CD4-positive, alpha-beta T cell treated with Interleukin-21 for 1 hour (primary cell): ENCODE data around the gene NDUFA6.
A peak's percentile ranks its signal among the peaks of the same experiment; 100 is the strongest.

Experiments used
- DNase-seq: peaks from one replicate; pipeline ENCODE4 v3.0.0-alpha.2; 2020

Gene NDUFA6

GRCh38 chr22:42069801-42070516 lies 20.6 kb downstream of the NDUFA6 start:
- DNase-seq, result peak; percentile 20

GRCh38 chr22:42068291-42068690 lies 22.3 kb downstream of the NDUFA6 start:
- DNase-seq, result no peak

- DNase-seq, result no peak
Observed at GRCh38 chr22:42067671-42068251, 22.8 kb downstream of the NDUFA6 start.

GRCh38 chr22:42066937-42067336 lies 23.6 kb downstream of the NDUFA6 start:
- DNase-seq, result no peak

- no peak for DNase-seq
Observed at GRCh38 chr22:42066126-42066761, 24.3 kb downstream of the NDUFA6 start.

GRCh38 chr22:42065438-42066125 lies 25.0 kb downstream of the NDUFA6 start:
- no peak for DNase-seq

GRCh38 chr22:42064629-42065028 lies 25.9 kb downstream of the NDUFA6 start:
- no peak for DNase-seq

- DNase-seq, result no peak
Observed at GRCh38 chr22:42062506-42063170, 27.9 kb downstream of the NDUFA6 start.

GRCh38 chr22:42061041-42061440 lies 29.5 kb downstream of the NDUFA6 start:
- no peak for DNase-seq

GRCh38 chr22:42060489-42060888 lies 30.1 kb downstream of the NDUFA6 start:
- no peak for DNase-seq

- DNase-seq, result no peak
Observed at GRCh38 chr22:42056757-42057511, 33.6 kb downstream of the NDUFA6 start.

- DNase-seq, result no peak
Observed at GRCh38 chr22:42052765-42053164, 37.8 kb downstream of the NDUFA6 start.

GRCh38 chr22:42050641-42051180 lies 39.9 kb downstream of the NDUFA6 start:
- no peak for DNase-seq

- DNase-seq, result no peak
Observed at GRCh38 chr22:42041784-42042183, 48.8 kb downstream of the NDUFA6 start.

GRCh38 chr22:42039271-42039670 lies 51.3 kb downstream of the NDUFA6 start:
- DNase-seq, result no peak
